Liver (tissue), 3 donors: Measurements from ENCODE around the gene GAN.

Experiments
- EGR1 ChIP-seq, 2 donors: IDR thresholded peaks; 2 replicates each; pipeline ENCODE4 v1.6.1; 2016 to 2018; ENCODE audit warnings: antibody characterized with exemption in 2 of 2, low read depth in 2 of 2
- FOXA1 ChIP-seq: IDR thresholded peaks from 2 replicates; pipeline ENCODE4 v1.6.1; 2016; ENCODE audit warnings: antibody characterized with exemption
- GABPA ChIP-seq, 2 donors: IDR thresholded peaks in 1 of 2; conservative IDR thresholded peaks in 1 of 2; 2 replicates each; pipeline ENCODE4 v1.6.1; 2016; ENCODE audit warnings: antibody characterized with exemption in 2 of 2, mild to moderate bottlenecking in 1 of 2, moderate library complexity in 1 of 2
- MAX ChIP-seq: IDR thresholded peaks from 2 replicates; pipeline ENCODE4 v1.6.1; 2016; ENCODE audit warnings: antibody characterized with exemption
- REST ChIP-seq: IDR thresholded peaks from 2 replicates; pipeline ENCODE4 v1.6.1; 2016; ENCODE audit warnings: antibody characterized with exemption, mild to moderate bottlenecking
- SP1 ChIP-seq: IDR thresholded peaks from 2 replicates; pipeline ENCODE4 v1.6.1; 2018; ENCODE audit warnings: antibody characterized with exemption, mild to moderate bottlenecking
- TAF1 ChIP-seq: conservative IDR thresholded peaks from 2 replicates; pipeline ENCODE4 v1.6.1; 2016; ENCODE audit warnings: antibody characterized with exemption, mild to moderate bottlenecking
- TF ChIP-seq, protein P1 (sequence below): fragments of 150-350 bp; IDR thresholded peaks from 2 replicates; pipeline ENCODE4 v1.5.1; 2017; ENCODE audit warnings: improper control_type of control experiment, low read depth, low read length; ENCODE audit not compliant: missing input control
- TF ChIP-seq, protein P2 (sequence below): IDR thresholded peaks from 2 replicates; pipeline ENCODE4 v1.6.1; 2016; ENCODE audit warnings: antibody characterized with exemption
- donor health status: healthy.
- donor health status: healthy.

DNA sequence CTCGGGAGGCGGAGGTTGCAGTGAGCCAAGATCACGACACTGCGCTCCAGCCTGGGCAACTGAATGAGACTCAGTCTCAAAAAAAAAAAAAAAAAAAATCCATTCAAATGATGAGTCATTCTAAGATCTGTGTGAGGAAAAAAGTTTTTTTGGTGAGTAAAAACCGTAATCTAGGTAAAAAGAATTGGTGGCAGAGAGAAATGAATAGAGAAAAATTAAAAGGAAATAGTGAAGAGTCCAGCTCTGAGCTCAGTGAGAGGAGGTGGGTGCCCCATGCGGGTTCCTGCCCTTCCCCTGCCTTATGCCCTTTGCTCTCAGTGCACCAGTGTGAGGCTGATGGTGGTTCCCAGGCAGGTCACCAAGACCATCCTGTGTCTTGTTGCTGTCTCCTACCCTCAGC lies 20.9 kb downstream of the GAN start:
- TF ChIP-seq, protein P1, sequence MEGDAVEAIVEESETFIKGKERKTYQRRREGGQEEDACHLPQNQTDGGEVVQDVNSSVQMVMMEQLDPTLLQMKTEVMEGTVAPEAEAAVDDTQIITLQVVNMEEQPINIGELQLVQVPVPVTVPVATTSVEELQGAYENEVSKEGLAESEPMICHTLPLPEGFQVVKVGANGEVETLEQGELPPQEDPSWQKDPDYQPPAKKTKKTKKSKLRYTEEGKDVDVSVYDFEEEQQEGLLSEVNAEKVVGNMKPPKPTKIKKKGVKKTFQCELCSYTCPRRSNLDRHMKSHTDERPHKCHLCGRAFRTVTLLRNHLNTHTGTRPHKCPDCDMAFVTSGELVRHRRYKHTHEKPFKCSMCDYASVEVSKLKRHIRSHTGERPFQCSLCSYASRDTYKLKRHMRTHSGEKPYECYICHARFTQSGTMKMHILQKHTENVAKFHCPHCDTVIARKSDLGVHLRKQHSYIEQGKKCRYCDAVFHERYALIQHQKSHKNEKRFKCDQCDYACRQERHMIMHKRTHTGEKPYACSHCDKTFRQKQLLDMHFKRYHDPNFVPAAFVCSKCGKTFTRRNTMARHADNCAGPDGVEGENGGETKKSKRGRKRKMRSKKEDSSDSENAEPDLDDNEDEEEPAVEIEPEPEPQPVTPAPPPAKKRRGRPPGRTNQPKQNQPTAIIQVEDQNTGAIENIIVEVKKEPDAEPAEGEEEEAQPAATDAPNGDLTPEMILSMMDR, result no peak
- TF ChIP-seq TAF1 (no peak), FOXA1 (no peak), EGR1 (IDR thresholded peaks at IDR 0.05; ENCODE audit: low read depth in 2 of 2) (no peak), SP1 (no peak), MAX (no peak), REST (no peak), GABPA (IDR thresholded peaks at IDR 0.05 in 1 of 2, conservative IDR thresholded peaks at IDR 0.05 in 1 of 2) (no peak)
- TF ChIP-seq, protein P2, sequence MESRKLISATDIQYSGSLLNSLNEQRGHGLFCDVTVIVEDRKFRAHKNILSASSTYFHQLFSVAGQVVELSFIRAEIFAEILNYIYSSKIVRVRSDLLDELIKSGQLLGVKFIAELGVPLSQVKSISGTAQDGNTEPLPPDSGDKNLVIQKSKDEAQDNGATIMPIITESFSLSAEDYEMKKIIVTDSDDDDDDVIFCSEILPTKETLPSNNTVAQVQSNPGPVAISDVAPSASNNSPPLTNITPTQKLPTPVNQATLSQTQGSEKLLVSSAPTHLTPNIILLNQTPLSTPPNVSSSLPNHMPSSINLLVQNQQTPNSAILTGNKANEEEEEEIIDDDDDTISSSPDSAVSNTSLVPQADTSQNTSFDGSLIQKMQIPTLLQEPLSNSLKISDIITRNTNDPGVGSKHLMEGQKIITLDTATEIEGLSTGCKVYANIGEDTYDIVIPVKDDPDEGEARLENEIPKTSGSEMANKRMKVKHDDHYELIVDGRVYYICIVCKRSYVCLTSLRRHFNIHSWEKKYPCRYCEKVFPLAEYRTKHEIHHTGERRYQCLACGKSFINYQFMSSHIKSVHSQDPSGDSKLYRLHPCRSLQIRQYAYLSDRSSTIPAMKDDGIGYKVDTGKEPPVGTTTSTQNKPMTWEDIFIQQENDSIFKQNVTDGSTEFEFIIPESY, result no peak
